Loucy (cell line): ENCODE measurements around the gene ZNF22.

Experiments
- H2AFZ ChIP-seq: fragments of 200-600 bp; sonication (generic); 2 replicates; pipeline ENCODE4 v1.6.0; 2016; ENCODE audit warnings: antibody characterized with exemption, mild to moderate bottlenecking, low read length, moderate library complexity
- H3F3A ChIP-seq: fragments of 200-600 bp; 2 replicates; pipeline ENCODE4 v1.6.0; 2016; ENCODE audit warnings: antibody characterized with exemption, low read depth, mild to moderate bottlenecking
- H3K27me3 ChIP-seq: fragments of 200-600 bp; sonication (generic); 2 replicates; pipeline ENCODE4 v1.6.1; 2014; ENCODE audit warnings: low read length, mild to moderate bottlenecking; ENCODE audit not compliant: insufficient read depth, poor library complexity, severe bottlenecking
- H3K36me3 ChIP-seq: fragments of 200-600 bp; sonication (generic); 2 replicates; pipeline ENCODE4 v1.6.1; 2016; ENCODE audit warnings: low read length; ENCODE audit not compliant: insufficient read depth
- H3K4me1 ChIP-seq: fragments of 200-600 bp; sonication (generic); 2 replicates; pipeline ENCODE4 v1.5.1; 2014; ENCODE audit warnings: low read length, mild to moderate bottlenecking; ENCODE audit not compliant: insufficient read depth, poor library complexity, severe bottlenecking
- H3K4me2 ChIP-seq: fragments of 200-600 bp; sonication (generic); 2 replicates; pipeline ENCODE4 v1.6.0; 2014; ENCODE audit warnings: antibody characterized with exemption, low read length, low read depth, mild to moderate bottlenecking; ENCODE audit not compliant: poor library complexity, severe bottlenecking
- H3K4me3 ChIP-seq: fragments of 200-600 bp; sonication (generic); 2 replicates; pipeline ENCODE4 v1.5.1; 2014; ENCODE audit warnings: low read length, mild to moderate bottlenecking, mixed read lengths; ENCODE audit not compliant: poor library complexity, severe bottlenecking
- H3K79me2 ChIP-seq: fragments of 200-600 bp; sonication (generic); 2 replicates; pipeline ENCODE4 v1.6.1; 2014; ENCODE audit warnings: low read length; ENCODE audit not compliant: insufficient read depth
- H3K9ac ChIP-seq: fragments of 200-600 bp; sonication (generic); 2 replicates; pipeline ENCODE4 v1.6.0; 2014; ENCODE audit warnings: mild to moderate bottlenecking, low read depth, low read length, moderate library complexity; ENCODE audit not compliant: poor library complexity, severe bottlenecking
- H3K9me2 ChIP-seq: fragments of 200-600 bp; sonication (generic); replicated peaks from 2 replicates; pipeline ENCODE4 v1.6.1; 2016; ENCODE audit warnings: low read depth, low read length, mixed read lengths
- H3K9me3 ChIP-seq: fragments of 200-600 bp; sonication (generic); 2 replicates; pipeline ENCODE4 v1.6.1; 2014; ENCODE audit warnings: mild to moderate bottlenecking, antibody characterized with exemption, low read length, low read depth; ENCODE audit not compliant: insufficient read depth
- H4K20me1 ChIP-seq: fragments of 200-600 bp; sonication (generic); 2 replicates; pipeline ENCODE4 v1.6.0; 2014; ENCODE audit warnings: antibody characterized with exemption, low read length, mild to moderate bottlenecking; ENCODE audit not compliant: insufficient read depth, poor library complexity, severe bottlenecking
- EZH2phosphoT487 ChIP-seq: fragments of 200-600 bp; IDR thresholded peaks from 2 replicates; pipeline ENCODE4 v1.6.1; 2018; ENCODE audit warnings: antibody characterized with exemption, mild to moderate bottlenecking, moderate library complexity, borderline replicate concordance
- TF ChIP-seq, protein P1 (sequence below): fragments of 200-600 bp; sonication (generic); conservative IDR thresholded peaks from 2 replicates; pipeline ENCODE4 v1.5.1; 2014; ENCODE audit warnings: mild to moderate bottlenecking, antibody characterized with exemption, low read length

ZNF22 gene

DNA sequence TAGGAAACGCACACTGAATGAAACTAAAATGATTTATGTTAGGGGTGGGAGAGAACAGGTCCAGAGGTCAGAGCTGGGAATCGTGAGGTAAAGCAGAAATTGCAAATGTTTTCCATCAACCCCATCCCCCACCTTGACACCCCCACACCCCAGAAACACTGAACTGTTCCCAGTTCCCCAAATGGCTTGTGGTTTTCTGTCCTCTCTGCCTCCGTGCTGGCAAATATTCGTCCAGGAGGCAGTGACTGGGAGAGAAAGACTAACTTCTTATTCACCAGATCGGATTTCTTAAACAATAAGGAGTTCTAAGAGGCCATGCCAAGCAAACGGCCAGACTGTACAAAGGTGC lies 41.9 kb upstream of the ZNF22 start:
- Histone ChIP-seq H2AFZ (peak overlapping the region; percentile 81), H3K79me2 (peaks cover 10% of the 10 kb centered on the region; the same call in 1 of the 2 replicates), H3K9me2 (no peaks in the 10 kb centered on the region), H3K9ac (peak overlapping the region; percentile 72), H3K9me3 (no peaks in the 10 kb centered on the region), H3K4me2 (peak overlapping the region; percentile 93), H3K4me3 (peak overlapping the region; percentile 88), H3K4me1 (peaks cover 41% of the 10 kb centered on the region), H4K20me1 (no peaks in the 10 kb centered on the region), H3K36me3 (no peaks in the 10 kb centered on the region), H3F3A (no peaks in the 10 kb centered on the region), H3K27me3 (no peaks in the 10 kb centered on the region)
- no peak for TF ChIP-seq EZH2phosphoT487
- TF ChIP-seq, protein P1, sequence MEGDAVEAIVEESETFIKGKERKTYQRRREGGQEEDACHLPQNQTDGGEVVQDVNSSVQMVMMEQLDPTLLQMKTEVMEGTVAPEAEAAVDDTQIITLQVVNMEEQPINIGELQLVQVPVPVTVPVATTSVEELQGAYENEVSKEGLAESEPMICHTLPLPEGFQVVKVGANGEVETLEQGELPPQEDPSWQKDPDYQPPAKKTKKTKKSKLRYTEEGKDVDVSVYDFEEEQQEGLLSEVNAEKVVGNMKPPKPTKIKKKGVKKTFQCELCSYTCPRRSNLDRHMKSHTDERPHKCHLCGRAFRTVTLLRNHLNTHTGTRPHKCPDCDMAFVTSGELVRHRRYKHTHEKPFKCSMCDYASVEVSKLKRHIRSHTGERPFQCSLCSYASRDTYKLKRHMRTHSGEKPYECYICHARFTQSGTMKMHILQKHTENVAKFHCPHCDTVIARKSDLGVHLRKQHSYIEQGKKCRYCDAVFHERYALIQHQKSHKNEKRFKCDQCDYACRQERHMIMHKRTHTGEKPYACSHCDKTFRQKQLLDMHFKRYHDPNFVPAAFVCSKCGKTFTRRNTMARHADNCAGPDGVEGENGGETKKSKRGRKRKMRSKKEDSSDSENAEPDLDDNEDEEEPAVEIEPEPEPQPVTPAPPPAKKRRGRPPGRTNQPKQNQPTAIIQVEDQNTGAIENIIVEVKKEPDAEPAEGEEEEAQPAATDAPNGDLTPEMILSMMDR = no peak

- Histone ChIP-seq H4K20me1 (no peaks in the 10 kb centered on the region), H3K27me3 (no peaks in the 10 kb centered on the region), H3K36me3 (no peaks in the 10 kb centered on the region), H3K9ac (peak within 1 kb of the TSS; percentile 72), H3K4me2 (peak within 1 kb of the TSS; percentile 93), H3K9me2 (no peaks in the 10 kb centered on the region), H2AFZ (peak within 1 kb of the TSS; percentile 81), H3K79me2 (peaks cover 10% of the 10 kb centered on the region; the same call in 1 of the 2 replicates), H3K4me3 (peak within 1 kb of the TSS; percentile 88), H3K4me1 (peaks cover 47% of the 10 kb centered on the region), H3F3A (no peaks in the 10 kb centered on the region), H3K9me3 (no peaks in the 10 kb centered on the region)
- TF ChIP-seq, protein P1 = no peak
- TF ChIP-seq EZH2phosphoT487 = no peak
These were observed 41.3 kb upstream of the ZNF22 start, which contains the start of gene RASSF4 for GRCh38 chr10:44959247-44960087. Gene RASSF4, plus strand, starts transcription at chr10:44959802. Its CDS starts 10,401 bp downstream, at chr10:44970203.

GRCh38 chr10:44960088-44960460 lies 40.6 kb upstream of the ZNF22 start:
- Histone ChIP-seq H3K79me2 (peaks cover 10% of the 10 kb centered on the region; the same call in 1 of the 2 replicates), H4K20me1 (no peaks in the 10 kb centered on the region), H3K4me3 (peak overlapping the region; percentile 88), H3K4me2 (peak overlapping the region; percentile 83), H3K36me3 (no peaks in the 10 kb centered on the region), H3K9me2 (no peaks in the 10 kb centered on the region), H3K9me3 (no peaks in the 10 kb centered on the region), H2AFZ (no peak overlapping the region; the same call in 1 of the 2 replicates), H3K9ac (peak overlapping the region; percentile 72), H3K27me3 (no peaks in the 10 kb centered on the region), H3K4me1 (peaks cover 53% of the 10 kb centered on the region), H3F3A (no peaks in the 10 kb centered on the region)
- no peak for TF ChIP-seq EZH2phosphoT487
- TF ChIP-seq, protein P1 = no peak
